B cell (primary cell): ENCODE results near the gene EHBP1. TPM values are rescaled to one million over a fixed set of nuclear protein-coding genes. Genes with fewer than 3 reads are reported as not detected.

Source experiments
- ATAC-seq: fragments of 200-7000 bp; cut with Tn5 transposase; one replicate; pipeline ENCODE4 v1.10.0; 2021; ENCODE audit warnings: low read depth, mild to moderate bottlenecking, moderate number of reproducible peaks, moderate library complexity
- CTCF ChIA-PET: fragments of 350-600 bp; sonication (Branson Sonifier 250); formaldehyde crosslinking; loops from one replicate; lab custom pipeline; 2021; ENCODE audit warnings: antibody characterized with exemption, inconsistent platforms; lab: Charles Lee
- POLR2A ChIA-PET: fragments of 350-600 bp; sonication (Branson Sonifier 250); formaldehyde crosslinking; loops from one replicate; lab custom pipeline; 2021; ENCODE audit warnings: antibody characterized with exemption; lab: Charles Lee
- DNase-seq: peaks from one replicate; pipeline ENCODE4 v3.0.0; 2013
- H2AFZ ChIP-seq: 2 replicates; pipeline ENCODE4 v1.6.1; 2012; ENCODE audit warnings: mild to moderate bottlenecking, low read depth, low read length; ENCODE audit not compliant: insufficient read depth, poor library complexity, severe bottlenecking
- H3K27ac ChIP-seq, 2 donors: 1 replicate in 1 of 2; 2 replicates in 1 of 2; pipeline ENCODE4 v1.5.1; 2012 to 2013; ENCODE audit warnings: low read length in 2 of 2, mild to moderate bottlenecking in 2 of 2, moderate library complexity in 1 of 2
- H3K27me3 ChIP-seq, 4 experiments: fragments of 200-600 bp in 1 of 4; sonication (generic) in 1 of 4; replicated peaks in 1 of 4; 1 replicate in 2 of 4; 2 replicates in 2 of 4; pipeline versions ENCODE4 v1.6.1 to v1.7.0; 2013 to 2016; ENCODE audit warnings: low read length in 3 of 4, mild to moderate bottlenecking in 2 of 4, mixed read lengths in 1 of 4, moderate library complexity in 1 of 4; ENCODE audit not compliant: insufficient read depth in 4 of 4, control insufficient read depth in 3 of 4; ENCODE audit errors: control extremely low read depth in 1 of 4
- H3K36me3 ChIP-seq, 2 experiments: replicated peaks in 1 of 2; 1 replicate in 1 of 2; 2 replicates in 1 of 2; pipeline versions ENCODE4 v1.6.1 to v1.7.1; 2013; ENCODE audit warnings: low read length in 1 of 2; ENCODE audit not compliant: insufficient read depth in 2 of 2, control insufficient read depth in 1 of 2; ENCODE audit errors: control extremely low read depth in 1 of 2, extremely low read depth in 1 of 2
- H3K4me1 ChIP-seq, 2 donors: fragments of 200-600 bp in 1 of 2; sonication (generic) in 1 of 2; 1 replicate in 1 of 2; 2 replicates in 1 of 2; pipeline versions ENCODE4 v1.5.1 to v1.6.1; 2013 to 2017; ENCODE audit warnings: low read length in 2 of 2; ENCODE audit not compliant: control insufficient read depth in 2 of 2, insufficient read depth in 2 of 2
- H3K4me2 ChIP-seq: replicated peaks from 2 replicates; pipeline ENCODE3; 2012; ENCODE audit warnings: mild to moderate bottlenecking, low read depth, low read length; ENCODE audit not compliant: poor library complexity, severe bottlenecking
- H3K4me3 ChIP-seq, 5 experiments: fragments of 200-600 bp in 1 of 5; sonication (generic) in 1 of 5; 1 replicate in 3 of 5; 2 replicates in 2 of 5; pipeline versions ENCODE4 v1.5.1 to v1.7.0; 2011 to 2016; ENCODE audit warnings: low read length in 4 of 5, mild to moderate bottlenecking in 4 of 5, low read depth in 2 of 5, control low read depth in 1 of 5, moderate library complexity in 1 of 5; ENCODE audit not compliant: insufficient read depth in 1 of 5; ENCODE audit errors: control extremely low read depth in 1 of 5, extremely low read depth in 1 of 5
- H3K79me2 ChIP-seq: fragments of 200-600 bp; sonication (generic); one replicate; pipeline ENCODE4 v1.6.0; 2016; ENCODE audit warnings: low read length; ENCODE audit not compliant: control insufficient read depth, insufficient read depth
- H3K9ac ChIP-seq: fragments of 200-600 bp; sonication (generic); 2 replicates; pipeline ENCODE4 v1.6.1; 2017; ENCODE audit warnings: mild to moderate bottlenecking, low read length, moderate library complexity
- H3K9me3 ChIP-seq, 3 donors: one replicate each; pipeline versions ENCODE4 v1.6.1 to v1.7.1; 2013; ENCODE audit warnings: low read length in 2 of 3; ENCODE audit not compliant: control insufficient read depth in 2 of 3, insufficient read depth in 1 of 3; ENCODE audit errors: control extremely low read depth in 1 of 3
- H4K20me1 ChIP-seq: 2 replicates; pipeline ENCODE4 v1.6.0; 2012; ENCODE audit warnings: mild to moderate bottlenecking, low read length; ENCODE audit not compliant: insufficient read depth, control insufficient read depth, poor library complexity, severe bottlenecking
- H3K27ac Mint-ChIP-seq: one replicate; pipeline ENCODE4 v1.8.0; 2021; ENCODE audit warnings: mixed read lengths
- H3K27me3 Mint-ChIP-seq: one replicate; pipeline ENCODE4 v1.8.0; 2021; ENCODE audit warnings: mixed read lengths
- H3K4me1 Mint-ChIP-seq: one replicate; pipeline ENCODE4 v1.8.0; 2021; ENCODE audit warnings: mixed read lengths
- H3K4me3 Mint-ChIP-seq: one replicate; pipeline ENCODE4 v1.8.0; 2021; ENCODE audit warnings: mixed read lengths
- H3K9me3 Mint-ChIP-seq: one replicate; pipeline ENCODE4 v1.8.0; 2022; ENCODE audit warnings: mixed read lengths; ENCODE audit not compliant: insufficient read depth
- CTCF ChIP-seq: fragments of 200-600 bp; IDR thresholded peaks from one replicate; pipeline ENCODE4 v1.8.0; 2022; ENCODE audit warnings: antibody characterized with exemption, mild to moderate bottlenecking
- EZH2 ChIP-seq: IDR thresholded peaks from 2 replicates; pipeline ENCODE4 v1.6.1; 2012; ENCODE audit warnings: borderline replicate concordance, low read depth, mild to moderate bottlenecking, moderate library complexity, low read length; ENCODE audit not compliant: insufficient read depth, poor library complexity, severe bottlenecking
- WGBS: methylation state at CpG from one replicate; pipeline ENCODE4 v1.1.5; 2013; ENCODE audit warnings: missing lambda C conversion rate; ENCODE audit not compliant: insufficient coverage; 5-methylcytosine and 5-hydroxymethylcytosine counted together
- intact Hi-C: fragments of 100-400 bp; cut with micrococcal nuclease; formaldehyde crosslinking; loops from one replicate; pipeline ENCODE4 v1.10.0; 2022
- polyA plus RNA-seq: library from polyadenylated mRNA; depleted of rRNA; stranded (reverse); fragments of >200 nt; gene quantifications from 2 replicates; pipeline ENCODE4 v1.2.3, GENCODE V29; 2012
- total RNA-seq, 2 donors: library from RNA; stranded (reverse); fragments of 120-200 nt in 1 of 2; gene quantifications; 1 replicate in 1 of 2; 2 replicates in 1 of 2; pipeline versions ENCODE4 v1.2.3 to v1.2.4, GENCODE V29; 2013 to 2022

Gene EHBP1
- total and polyA plus RNA-seq, 2 donors (not counting 1 experiment from before 2014, with no cell fraction given), result 8.8 to 34.7 TPM

- no peak for DNase-seq
- no peak overlapping the region for H3K4me3 ChIP-seq
- no peaks in the 10 kb centered on the region for H4K20me1 ChIP-seq
- no peak overlapping the region for H2AFZ ChIP-seq
- Mint-ChIP-seq H3K9me3 (no peaks in the 10 kb centered on the region), H3K27ac (no peak overlapping the region), H3K27me3 (no peaks in the 10 kb centered on the region), H3K4me3 (no peak overlapping the region), H3K4me1 (no peaks in the 10 kb centered on the region)
- no peak overlapping the region for H3K27ac ChIP-seq
- no peaks in the 10 kb centered on the region for H3K27me3 ChIP-seq
- 99% methylated on average over 6 of the region's 6 CpGs for WGBS
- H3K4me2 ChIP-seq, result no peak overlapping the region
- ChIA-PET POLR2A (no interaction called here), CTCF (no interaction called here)
- no peaks in the 10 kb centered on the region for H3K79me2 ChIP-seq
- no peaks in the 10 kb centered on the region for H3K4me1 ChIP-seq
- TF ChIP-seq EZH2 (no peak), CTCF (no peak)
- H3K9ac ChIP-seq, result no peak overlapping the region
- no peaks in the 10 kb centered on the region for H3K36me3 ChIP-seq
- no peaks in the 10 kb centered on the region for H3K9me3 ChIP-seq
- intact Hi-C loops, result no loop called here
- no peak for ATAC-seq
Measured at GRCh38 chr2:62856228-62857040, 150.9 kb downstream of the EHBP1 start.

GRCh38 chr2:62857139-62857931 is 151.8 kb downstream of the EHBP1 start:
- H2AFZ ChIP-seq, result no peak overlapping the region
- CTCF ChIA-PET, result no interaction called here

More at GRCh38 chr2:62857139-62857931, 151.8 kb downstream of the EHBP1 start:
- H3K4me1 ChIP-seq, result no peaks in the 10 kb centered on the region
- no peak overlapping the region for H3K4me3 ChIP-seq
- no peaks in the 10 kb centered on the region for H3K27me3 ChIP-seq
- no peaks in the 10 kb centered on the region for H3K36me3 ChIP-seq
- no peaks in the 10 kb centered on the region for H3K9me3 ChIP-seq
- no peaks in the 10 kb centered on the region for H3K79me2 ChIP-seq
- POLR2A ChIA-PET, result no interaction called here
- intact Hi-C loops, result no loop called here
- H3K4me1 Mint-ChIP-seq, result no peaks in the 10 kb centered on the region
- H3K4me2 ChIP-seq, result no peak overlapping the region
- ATAC-seq, result no peak
- H3K27ac ChIP-seq, result no peak overlapping the region
- TF ChIP-seq CTCF, result no peak
- TF ChIP-seq EZH2, result no peak
- no peak overlapping the region for H3K9ac ChIP-seq
- H3K9me3 Mint-ChIP-seq, result no peaks in the 10 kb centered on the region
- no peaks in the 10 kb centered on the region for H4K20me1 ChIP-seq
- no peak for DNase-seq
- no CpG with 5 or more reads among the region's 6 CpGs for WGBS
- no peak overlapping the region for H3K27ac Mint-ChIP-seq
- H3K27me3 Mint-ChIP-seq, result no peaks in the 10 kb centered on the region
- H3K4me3 Mint-ChIP-seq, result no peak overlapping the region
